Nucleus accumbens (tissue), 56 donors: ENCODE measurements around the gene SULT1C3.
A peak's percentile ranks its signal among the peaks of the same experiment; 100 is the strongest.
"Not testable (repeated sequence)": the region's sequence is repeated elsewhere in the genome, so short reads cannot be mapped to it uniquely, and the experiment has no call there.

Experiments used
- DNase-seq, 56 donors: peaks; one replicate each; lab custom pipeline; 2025; lab: John Stamatoyannopoulos, UW

Gene SULT1C3

GRCh38 chr2:108243566-108243965, 3.8 kb downstream of the SULT1C3 start:
- no peak for DNase-seq

GRCh38 chr2:108244667-108245414, 5.1 kb downstream of the SULT1C3 start:
- no peak for DNase-seq

- DNase-seq, result no peak
Measured at GRCh38 chr2:108253106-108253505, 13.3 kb downstream of the SULT1C3 start.

GRCh38 chr2:108257757-108258331, 18.1 kb downstream of the SULT1C3 start:
- DNase-seq, result no peak

- DNase-seq, result no peak
Measured at GRCh38 chr2:108260773-108261172, 21.0 kb downstream of the SULT1C3 start.

GRCh38 chr2:108262036-108262435, 22.3 kb downstream of the SULT1C3 start:
- no peak for DNase-seq

GRCh38 chr2:108263401-108263800, 23.6 kb downstream of the SULT1C3 start:
- DNase-seq, result no peak

- no peak for DNase-seq
Measured at GRCh38 chr2:108266218-108266617, 26.4 kb downstream of the SULT1C3 start.

- peak in 1 of 56 donors; percentile 3 for DNase-seq
Measured at GRCh38 chr2:108267101-108267500, 27.3 kb downstream of the SULT1C3 start.

- peak in 1 of 56 donors; percentile 6 for DNase-seq
Measured at GRCh38 chr2:108268001-108268400, 28.2 kb downstream of the SULT1C3 start.

- no peak for DNase-seq
Measured at GRCh38 chr2:108270346-108270745, 30.6 kb downstream of the SULT1C3 start.

- no peak for DNase-seq
Measured at GRCh38 chr2:108270768-108271506, 31.2 kb downstream of the SULT1C3 start.

GRCh38 chr2:108271691-108272253, 32.0 kb downstream of the SULT1C3 start:
- DNase-seq, result no peak

GRCh38 chr2:108278631-108279030, 38.9 kb downstream of the SULT1C3 start:
- DNase-seq, result no peak

GRCh38 chr2:108279468-108279867, 39.7 kb downstream of the SULT1C3 start:
- no peak for DNase-seq

- no peak for DNase-seq
Measured at GRCh38 chr2:108280466-108280865, 40.7 kb downstream of the SULT1C3 start.

GRCh38 chr2:108284566-108284965, 44.8 kb downstream of the SULT1C3 start:
- not testable (repeated sequence) for DNase-seq

- no peak for DNase-seq
Measured at GRCh38 chr2:108285616-108286015, 45.8 kb downstream of the SULT1C3 start.

GRCh38 chr2:108287169-108287568, 47.4 kb downstream of the SULT1C3 start:
- no peak for DNase-seq

GRCh38 chr2:108288534-108289106, 48.9 kb downstream of the SULT1C3 start, which contains the start of gene SULT1C2:
SULT1C2 (plus strand) TSS chr2:108288895; CDS start chr2:108293668, 4,773 bp downstream.
- DNase-seq, result no peak

- no peak for DNase-seq
Measured at GRCh38 chr2:108293850-108294249, 54.1 kb downstream of the SULT1C3 start.
